ENCODE results near the gene USH1C.

The USH1C gene

GRCh38 chr11:17550450-17551346 is 6.5 kb upstream of the USH1C start:
- DNase-seq (ENCODE audit: low read depth in 1 of 2, low spot score in 1 of 2): no peak

GRCh38 chr11:17548444-17548843 is 4.2 kb upstream of the USH1C start:
- DNase-seq (ENCODE audit: low read depth in 1 of 2, low spot score in 1 of 2): no peak

- no peak for DNase-seq (ENCODE audit: low read depth in 1 of 2, low spot score in 1 of 2)
Observed at GRCh38 chr11:17547932-17548331, 3.7 kb upstream of the USH1C start.

- no peak for DNase-seq (ENCODE audit: low read depth in 1 of 2, low spot score in 1 of 2)
Observed at GRCh38 chr11:17547051-17547577, 2.9 kb upstream of the USH1C start, which contains the start of gene OTOG. Gene OTOG (plus strand): TSS chr11:17547259. CDS start chr11:17547373, 114 bp downstream.

GRCh38 chr11:17546240-17546639 is 2.0 kb upstream of the USH1C start:
- DNase-seq (ENCODE audit: low read depth in 1 of 2, low spot score in 1 of 2): no peak

- no peak for DNase-seq (ENCODE audit: low read depth in 1 of 2, low spot score in 1 of 2)
Observed at GRCh38 chr11:17543574-17544180, 539 bp downstream of the USH1C start.

- DNase-seq (ENCODE audit: low read depth in 1 of 2, low spot score in 1 of 2): no peak
Observed at GRCh38 chr11:17543041-17543440, 1.2 kb downstream of the USH1C start.

DNA sequence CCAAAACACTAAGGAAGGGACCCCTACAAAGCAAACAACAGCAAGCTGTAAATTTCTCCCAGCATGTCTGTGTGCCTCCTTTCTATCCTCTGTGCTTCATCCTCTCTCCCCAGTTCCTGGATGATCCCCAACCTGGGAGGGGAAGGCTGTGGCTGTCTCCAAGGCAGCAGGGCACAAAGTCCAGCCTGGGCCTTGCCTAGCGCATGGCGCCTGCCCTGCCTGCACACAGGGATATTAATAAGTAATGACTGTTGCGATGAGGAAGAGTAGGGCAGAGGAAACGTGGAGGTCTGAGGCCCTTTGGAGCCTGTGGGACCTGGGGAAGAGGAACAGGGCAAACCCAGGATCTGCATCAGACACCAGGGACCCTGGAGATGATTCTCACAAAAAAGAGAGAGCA is 2.0 kb downstream of the USH1C start:
- DNase-seq (ENCODE audit: low read depth in 1 of 2, low spot score in 1 of 2): no peak

DNA sequence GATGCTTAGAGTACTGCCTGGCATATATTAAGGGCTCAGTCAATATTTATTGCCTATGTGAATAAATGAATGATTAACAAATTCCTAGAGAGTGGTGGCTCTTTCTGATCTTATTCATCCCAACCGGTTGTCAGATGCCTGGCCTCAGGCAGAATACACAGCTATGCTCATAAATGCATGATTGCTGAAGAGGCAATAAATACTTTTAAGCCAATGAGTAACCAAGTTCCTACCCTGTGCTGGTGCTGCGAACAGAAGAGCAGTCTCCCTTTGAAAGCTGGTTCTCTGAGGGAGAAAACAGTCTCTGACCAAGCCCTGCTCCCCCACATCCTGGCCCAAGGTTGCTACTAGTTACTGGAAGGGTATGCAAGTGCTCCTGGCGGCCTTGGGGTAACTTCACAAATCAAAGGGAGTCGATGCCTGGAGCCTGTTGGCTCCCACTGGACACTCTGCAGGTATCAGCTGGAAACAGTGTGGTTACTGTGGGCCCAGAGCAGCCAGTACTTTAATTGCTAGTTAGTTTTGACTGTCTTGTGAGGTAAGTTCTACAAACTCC is 2.8 kb downstream of the USH1C start:
- no peak for DNase-seq (ENCODE audit: low read depth in 1 of 2, low spot score in 1 of 2)

- DNase-seq (ENCODE audit: low read depth in 1 of 2, low spot score in 1 of 2): no peak
Observed at GRCh38 chr11:17540807-17541206, 3.4 kb downstream of the USH1C start.

GRCh38 chr11:17538731-17539130 is 5.5 kb downstream of the USH1C start:
- DNase-seq (ENCODE audit: low read depth in 1 of 2, low spot score in 1 of 2): no peak

GRCh38 chr11:17538054-17538453 is 6.2 kb downstream of the USH1C start:
- DNase-seq (ENCODE audit: low read depth in 1 of 2, low spot score in 1 of 2): no peak

DNA sequence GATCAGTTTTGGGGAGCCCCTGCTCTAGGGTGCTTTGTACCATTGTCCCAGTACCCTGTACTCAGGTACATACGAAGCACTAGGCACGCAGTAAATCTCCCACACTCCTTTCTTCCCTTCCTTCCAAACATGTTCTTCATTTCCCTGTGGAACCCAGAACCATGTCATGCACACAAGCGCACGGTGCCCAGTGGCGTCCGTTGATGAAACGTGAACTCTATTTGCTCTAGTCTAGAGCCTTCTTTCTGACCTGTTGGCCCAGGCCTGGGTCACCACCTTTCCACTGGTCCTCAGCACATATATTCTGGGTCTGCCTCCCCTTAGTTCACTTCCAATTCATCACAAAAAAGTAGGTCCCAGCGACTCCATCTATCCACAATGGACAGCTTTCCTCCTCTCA is 7.0 kb downstream of the USH1C start:
- no peak for DNase-seq (ENCODE audit: low read depth in 1 of 2, low spot score in 1 of 2)

- no peak for DNase-seq (ENCODE audit: low read depth in 1 of 2, low spot score in 1 of 2)
Observed at GRCh38 chr11:17535488-17535887, 8.7 kb downstream of the USH1C start.

GRCh38 chr11:17533778-17534415 is 10.3 kb downstream of the USH1C start:
- no peak for DNase-seq (ENCODE audit: low read depth in 1 of 2, low spot score in 1 of 2)

GRCh38 chr11:17533341-17533740 is 10.9 kb downstream of the USH1C start:
- DNase-seq (ENCODE audit: low read depth in 1 of 2, low spot score in 1 of 2): no peak

- DNase-seq (ENCODE audit: low read depth in 1 of 2, low spot score in 1 of 2): no peak
Observed at GRCh38 chr11:17532784-17533183, 11.4 kb downstream of the USH1C start.

- DNase-seq (ENCODE audit: low read depth in 1 of 2, low spot score in 1 of 2): no peak
Observed at GRCh38 chr11:17531636-17532113, 12.5 kb downstream of the USH1C start.

- DNase-seq (ENCODE audit: low read depth in 1 of 2, low spot score in 1 of 2): no peak
Observed at GRCh38 chr11:17531071-17531600, 13.1 kb downstream of the USH1C start.

DNA sequence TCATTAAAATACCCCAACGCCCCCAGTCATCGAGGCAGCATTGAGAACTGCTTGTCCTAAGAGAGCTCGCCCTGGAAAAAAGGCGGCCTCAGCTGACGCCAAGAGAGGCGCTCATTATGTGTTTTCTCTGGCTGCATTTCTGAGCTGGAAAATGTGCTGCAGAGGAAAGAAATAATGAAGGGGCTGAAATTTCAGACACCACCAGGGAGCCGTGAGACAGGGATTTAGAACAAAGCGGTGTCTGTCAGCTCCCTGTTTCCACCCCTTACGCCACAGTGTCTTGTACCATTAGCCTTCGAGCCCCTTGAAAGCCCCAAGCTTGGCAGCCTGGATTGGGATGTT is 14.4 kb downstream of the USH1C start:
- DNase-seq (ENCODE audit: low read depth in 1 of 2, low spot score in 1 of 2): no peak
